LoVo (cell line): Measurements from ENCODE around the gene RPP38.

Experiments used
- DNase-seq: peaks from one replicate; pipeline ENCODE4 v3.0.0-alpha.2; 2016; ENCODE audit warnings: low spot score

The RPP38 gene, protein sequence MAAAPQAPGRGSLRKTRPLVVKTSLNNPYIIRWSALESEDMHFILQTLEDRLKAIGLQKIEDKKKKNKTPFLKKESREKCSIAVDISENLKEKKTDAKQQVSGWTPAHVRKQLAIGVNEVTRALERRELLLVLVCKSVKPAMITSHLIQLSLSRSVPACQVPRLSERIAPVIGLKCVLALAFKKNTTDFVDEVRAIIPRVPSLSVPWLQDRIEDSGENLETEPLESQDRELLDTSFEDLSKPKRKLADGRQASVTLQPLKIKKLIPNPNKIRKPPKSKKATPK

DNA sequence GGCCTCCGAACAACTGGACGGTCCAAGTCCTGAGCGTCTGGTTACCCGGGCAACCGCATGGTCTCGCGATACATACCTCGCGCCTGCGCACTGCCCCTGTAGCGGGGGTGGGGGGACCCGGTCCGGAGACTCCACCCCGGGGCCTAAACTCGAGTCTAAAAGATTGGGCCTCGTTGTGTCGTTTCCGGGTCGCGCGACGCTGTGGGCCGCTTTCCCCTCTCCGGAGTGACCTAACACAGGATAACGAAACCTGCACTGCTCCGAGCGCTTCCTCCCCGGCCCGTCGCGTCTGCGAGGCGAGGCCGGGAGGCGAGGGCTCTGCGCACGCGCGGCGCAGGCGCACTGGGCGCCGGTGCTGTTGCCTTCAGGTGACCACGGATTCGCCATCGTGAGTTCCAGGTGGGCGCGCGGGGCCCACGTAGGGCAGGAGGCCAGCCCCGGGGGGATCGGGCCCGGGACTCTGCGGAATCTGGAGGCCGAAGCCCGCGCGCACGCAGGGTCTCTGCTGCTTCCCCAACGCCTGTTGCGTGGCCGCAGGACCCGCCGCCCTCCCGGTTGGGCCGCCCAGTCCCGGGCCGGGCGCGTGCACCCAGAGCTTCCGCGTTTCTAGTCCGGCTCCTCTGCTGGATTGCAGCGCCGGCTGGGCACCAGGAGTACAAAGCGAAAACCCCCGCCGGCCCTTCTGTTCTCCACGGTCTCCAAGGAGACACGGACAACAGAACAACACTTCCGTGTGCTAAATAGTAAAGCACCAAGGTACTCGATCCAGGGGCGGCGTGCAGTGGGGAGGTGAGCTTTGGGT is at the start of gene RPP38:
Gene RPP38 (plus strand): TSS at position 345 of the 802 bp plus-strand sequence. CDS start 5,960 bp downstream, outside the sequence.
- DNase-seq, result peak; percentile 95

DNA sequence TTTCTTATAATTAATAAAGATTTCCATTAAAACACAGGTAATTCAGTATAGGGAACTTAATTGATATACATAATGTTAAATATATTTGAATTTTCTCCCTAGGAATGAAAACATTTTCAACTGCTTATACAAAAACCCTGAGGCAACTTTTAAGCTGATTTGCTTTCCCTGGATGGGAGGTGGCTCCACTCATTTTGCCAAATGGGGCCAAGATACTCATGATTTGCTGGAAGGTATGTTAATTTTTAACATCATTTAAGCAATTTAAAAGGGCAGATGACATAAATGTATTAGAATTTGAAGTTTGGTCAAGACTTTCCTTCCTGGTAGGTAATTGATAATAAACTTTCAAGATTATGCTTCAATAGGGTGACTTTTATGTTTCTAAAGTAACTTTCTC is 47.6 kb upstream of the RPP38 start:
- DNase-seq, result no peak

DNA sequence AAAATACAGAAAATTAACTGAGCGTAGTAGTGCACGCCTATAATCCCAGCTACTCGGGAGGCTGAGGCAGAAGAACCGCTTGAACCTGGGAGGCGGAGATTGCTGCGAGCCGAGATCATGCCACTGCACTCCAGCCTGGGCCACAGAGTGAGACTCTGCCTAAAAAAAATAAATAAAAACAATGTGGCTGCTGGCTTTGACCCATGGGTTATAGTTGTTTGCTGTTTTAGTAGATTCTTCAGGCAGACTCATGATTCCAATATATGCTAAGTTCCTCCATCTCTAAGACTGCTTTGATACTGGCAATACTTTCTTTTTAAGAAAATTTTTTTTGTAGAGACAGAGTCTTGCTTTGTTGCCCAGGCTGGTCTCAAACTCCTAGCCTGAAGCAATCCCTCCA is 45.0 kb upstream of the RPP38 start:
- no peak for DNase-seq

- DNase-seq, result no peak
Measured at GRCh38 chr10:15053061-15053460, 44.1 kb upstream of the RPP38 start.

GRCh38 chr10:15058689-15059088 is 38.5 kb upstream of the RPP38 start:
- no peak for DNase-seq

- no peak for DNase-seq
Measured at GRCh38 chr10:15059914-15060313, 37.2 kb upstream of the RPP38 start.

GRCh38 chr10:15060638-15061037 is 36.5 kb upstream of the RPP38 start:
- DNase-seq, result no peak

GRCh38 chr10:15067154-15067553 is 30.0 kb upstream of the RPP38 start:
- no peak for DNase-seq

- no peak for DNase-seq
Measured at GRCh38 chr10:15068802-15069201, 28.4 kb upstream of the RPP38 start.

GRCh38 chr10:15069230-15069629 is 27.9 kb upstream of the RPP38 start:
- no peak for DNase-seq

DNA sequence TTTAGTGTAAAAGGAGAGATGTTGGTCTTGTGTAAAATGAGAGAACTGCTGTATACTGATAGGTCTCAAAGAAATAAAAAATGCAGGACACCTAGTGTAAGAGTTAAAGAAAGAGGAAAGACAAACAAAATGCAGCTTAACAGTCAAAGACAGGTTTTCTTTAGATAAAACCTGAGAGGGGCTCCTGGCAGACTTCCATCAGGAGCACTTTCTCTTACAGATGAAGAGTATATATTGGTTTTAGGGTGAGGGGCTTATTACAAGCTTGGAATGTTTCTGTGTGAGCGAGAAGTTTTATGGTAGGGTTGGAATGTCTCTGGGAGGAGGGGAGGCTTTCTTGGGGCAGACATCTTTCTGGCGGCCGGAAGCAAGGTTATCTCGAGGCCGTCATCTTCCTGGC is 24.8 kb upstream of the RPP38 start:
- DNase-seq, result no peak

- no peak for DNase-seq
Measured at GRCh38 chr10:15075421-15075820, 21.7 kb upstream of the RPP38 start.

- DNase-seq, result no peak
Measured at GRCh38 chr10:15083674-15084501, 13.3 kb upstream of the RPP38 start.

GRCh38 chr10:15084502-15084922 is 12.6 kb upstream of the RPP38 start:
- DNase-seq, result peak; percentile 88

DNA sequence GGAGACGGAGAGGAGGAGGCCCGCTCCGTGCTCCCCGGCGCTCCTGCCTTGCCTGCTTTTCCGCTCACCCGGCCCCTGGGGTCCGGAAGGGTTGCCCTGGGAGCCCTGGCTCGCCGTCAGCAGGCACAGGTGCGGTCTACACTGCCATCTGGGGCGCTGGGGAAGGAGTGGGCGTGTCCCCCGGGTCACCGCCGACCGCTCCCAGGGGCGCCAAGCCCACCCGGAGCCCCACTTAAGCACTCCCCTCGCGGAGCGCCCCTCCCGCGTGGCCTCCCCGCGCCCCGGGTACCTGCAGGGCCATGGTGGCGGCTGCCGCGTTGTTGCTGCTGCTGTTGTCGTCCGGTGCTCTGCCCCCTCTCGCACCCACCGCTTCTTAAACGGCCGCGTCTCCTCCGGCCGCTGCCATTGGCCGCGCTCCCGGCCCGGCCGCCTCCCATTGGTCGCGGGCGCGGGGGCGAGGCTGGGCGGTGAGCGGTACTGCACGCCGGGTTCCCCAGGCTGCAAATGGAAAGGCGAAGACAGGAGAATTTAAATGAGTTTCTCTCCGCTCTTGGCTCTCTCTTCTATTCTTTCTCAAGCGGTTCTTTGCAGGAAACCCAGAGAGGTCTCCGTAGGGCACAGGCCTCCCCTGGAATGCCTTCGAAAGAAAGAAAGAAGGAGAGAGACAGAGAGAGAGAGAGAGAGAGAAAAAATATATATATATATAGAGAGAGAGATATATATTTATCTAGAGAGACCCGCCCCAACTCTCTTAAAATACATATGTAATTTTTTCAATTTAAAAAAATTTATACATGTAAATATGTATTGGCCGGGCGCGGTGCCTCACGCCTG is 8.5 kb upstream of the RPP38 start, which contains the start of gene ACBD7:
Gene ACBD7 (minus strand): TSS at position 349 of the 834 bp plus-strand sequence. CDS start 48 bp downstream, at position 301.
- DNase-seq, result peak; percentile 84

DNA sequence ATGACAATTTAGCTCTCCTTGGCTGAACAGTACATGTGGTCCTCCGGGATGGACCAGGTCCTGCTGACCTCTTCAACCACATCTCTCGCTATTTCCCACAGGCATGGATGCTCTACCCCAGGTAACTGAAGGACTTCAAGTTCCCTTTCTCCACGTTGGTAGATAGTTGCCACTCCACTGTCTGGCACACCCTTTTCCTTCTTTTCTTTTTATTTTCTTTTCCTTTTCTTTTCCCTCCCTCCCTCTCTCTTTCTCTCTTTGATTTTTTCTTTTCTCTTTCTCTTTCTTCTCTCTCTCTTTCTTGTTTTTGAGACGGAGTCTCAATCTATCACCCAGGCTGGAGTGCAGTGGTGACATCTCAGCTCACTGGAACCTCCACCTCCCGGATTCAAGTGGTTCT is 5.7 kb upstream of the RPP38 start:
- no peak for DNase-seq

DNA sequence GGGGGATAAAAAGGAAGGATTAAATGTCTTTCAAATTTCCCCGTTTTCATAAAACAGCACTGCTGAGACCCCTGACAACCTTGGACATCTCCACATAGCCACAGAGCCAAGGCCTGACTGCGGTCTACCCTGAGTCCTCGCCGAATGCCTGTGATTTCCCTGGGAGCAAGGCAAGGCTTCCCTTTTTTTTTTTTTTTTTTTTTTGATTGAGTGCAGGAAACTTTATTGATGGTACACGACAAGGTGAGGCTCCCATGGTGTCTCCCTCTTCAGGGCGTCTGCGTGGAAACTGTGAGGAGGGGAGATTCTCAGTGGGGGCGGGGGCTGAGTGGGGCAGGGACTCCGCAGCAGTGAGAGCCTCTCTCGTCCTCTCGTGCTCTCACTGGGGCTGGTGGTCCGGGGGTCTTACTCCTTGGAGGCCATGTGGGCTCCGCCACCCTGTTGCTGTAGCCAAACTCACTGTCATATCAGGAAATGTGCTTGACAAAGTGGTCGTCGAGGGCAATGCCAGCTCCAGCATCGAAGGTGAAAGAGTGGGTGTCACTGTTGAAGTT is 4.2 kb upstream of the RPP38 start:
- DNase-seq, result no peak

- no peak for DNase-seq
Measured at GRCh38 chr10:15096661-15097010, 519 bp upstream of the RPP38 start.

- no peak for DNase-seq
Measured at GRCh38 chr10:15099886-15100285, 2.7 kb downstream of the RPP38 start.

- no peak for DNase-seq
Measured at GRCh38 chr10:15103513-15103912, 6.4 kb downstream of the RPP38 start.

DNA sequence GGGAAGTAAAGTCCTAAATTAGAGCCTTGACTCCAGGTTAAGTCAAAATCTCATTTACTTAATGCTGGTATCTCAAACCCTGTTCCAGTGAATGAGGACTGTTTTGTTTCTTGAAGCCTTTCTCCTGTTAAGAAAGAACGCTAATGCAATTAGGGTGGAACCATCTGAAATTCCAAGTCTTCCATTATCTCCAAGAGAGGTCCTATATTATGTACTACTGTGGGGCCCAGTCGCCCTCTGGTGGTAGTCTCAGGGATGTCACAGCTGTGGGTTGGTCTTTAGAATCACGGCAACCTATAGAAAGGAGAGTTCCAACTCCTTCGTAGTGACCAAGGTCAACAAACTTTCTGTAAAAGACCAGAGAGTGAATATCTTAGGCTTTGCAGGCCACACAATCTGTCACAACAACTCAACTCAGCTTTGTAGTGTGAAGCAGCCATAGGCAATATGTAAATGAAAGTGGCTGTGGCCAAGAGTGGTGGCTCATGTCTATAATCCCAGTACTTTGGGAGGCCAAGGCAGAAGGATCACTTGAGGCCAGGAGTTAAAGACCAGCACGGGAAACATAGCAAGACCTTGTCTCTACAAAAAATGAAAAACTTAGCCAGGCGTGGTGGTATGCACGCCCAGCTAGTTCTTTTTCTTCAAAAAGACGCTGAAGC is 9.3 kb downstream of the RPP38 start:
- peak; percentile 50 for DNase-seq
